ENCODE data around the gene STK38L.

STK38L gene

DNA sequence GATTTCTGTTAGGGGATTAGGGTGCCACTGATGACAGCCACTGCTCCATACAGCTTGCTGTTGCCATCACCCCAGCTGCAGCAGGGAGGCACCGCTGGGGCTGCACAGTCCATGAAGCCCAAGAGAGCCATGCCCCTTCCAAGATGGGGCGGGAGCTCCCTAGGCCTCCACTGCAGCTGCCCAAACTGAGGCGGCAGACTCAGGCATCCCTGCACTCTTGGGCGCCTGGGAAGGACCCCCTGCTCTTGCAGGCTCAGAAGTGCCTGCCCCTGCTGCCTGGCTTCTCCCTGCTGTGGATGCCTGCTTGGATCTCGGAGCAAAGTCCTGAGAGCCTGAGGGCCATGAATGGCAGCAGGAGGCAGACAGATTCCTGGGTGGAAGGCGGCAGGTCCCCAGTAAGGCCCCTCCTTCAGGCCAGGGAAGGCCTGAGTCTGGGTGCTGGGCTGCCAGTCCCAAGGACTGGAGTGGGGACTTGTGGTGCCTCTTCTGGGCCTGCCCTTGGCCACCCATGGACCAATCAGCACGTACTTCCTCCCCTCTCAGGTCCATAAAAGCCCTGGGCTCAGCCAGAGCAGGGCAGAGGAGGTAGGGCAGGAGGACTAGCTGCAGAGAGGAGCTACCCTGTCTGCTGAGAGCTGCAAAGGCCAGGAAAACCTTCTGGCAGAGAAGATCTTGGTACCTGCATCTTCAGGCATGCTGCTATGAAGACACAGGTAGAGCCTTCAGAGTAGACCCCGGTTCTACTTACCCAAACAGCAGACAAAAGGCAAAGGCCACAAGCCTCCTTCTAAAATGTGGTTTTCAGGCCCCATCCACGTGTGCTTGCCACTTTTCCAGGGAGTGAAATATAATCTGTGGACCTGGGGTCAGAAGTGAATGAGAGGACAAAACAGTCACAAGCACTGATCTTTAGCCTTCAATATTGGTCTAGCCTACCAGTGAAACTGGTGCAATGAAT lies 30.0 kb upstream of the STK38L start:
- no peak for DNase-seq (ENCODE audit: low read depth)
- TF ChIP-seq, protein P1, sequence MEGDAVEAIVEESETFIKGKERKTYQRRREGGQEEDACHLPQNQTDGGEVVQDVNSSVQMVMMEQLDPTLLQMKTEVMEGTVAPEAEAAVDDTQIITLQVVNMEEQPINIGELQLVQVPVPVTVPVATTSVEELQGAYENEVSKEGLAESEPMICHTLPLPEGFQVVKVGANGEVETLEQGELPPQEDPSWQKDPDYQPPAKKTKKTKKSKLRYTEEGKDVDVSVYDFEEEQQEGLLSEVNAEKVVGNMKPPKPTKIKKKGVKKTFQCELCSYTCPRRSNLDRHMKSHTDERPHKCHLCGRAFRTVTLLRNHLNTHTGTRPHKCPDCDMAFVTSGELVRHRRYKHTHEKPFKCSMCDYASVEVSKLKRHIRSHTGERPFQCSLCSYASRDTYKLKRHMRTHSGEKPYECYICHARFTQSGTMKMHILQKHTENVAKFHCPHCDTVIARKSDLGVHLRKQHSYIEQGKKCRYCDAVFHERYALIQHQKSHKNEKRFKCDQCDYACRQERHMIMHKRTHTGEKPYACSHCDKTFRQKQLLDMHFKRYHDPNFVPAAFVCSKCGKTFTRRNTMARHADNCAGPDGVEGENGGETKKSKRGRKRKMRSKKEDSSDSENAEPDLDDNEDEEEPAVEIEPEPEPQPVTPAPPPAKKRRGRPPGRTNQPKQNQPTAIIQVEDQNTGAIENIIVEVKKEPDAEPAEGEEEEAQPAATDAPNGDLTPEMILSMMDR (IDR thresholded peaks at IDR 0.05; ENCODE audit: low read depth, low read length, missing control alignments): no peak
- in situ Hi-C loops (cut with HindIII; ENCODE audit: low sequenced_read_pairs): no loop called here

GRCh38 chr12:27217590-27217989 lies 26.5 kb upstream of the STK38L start:
- in situ Hi-C loops (cut with HindIII; ENCODE audit: low sequenced_read_pairs): no loop called here
- H3K4me3 ChIP-seq (ENCODE audit: low read depth, low read length): no peak overlapping the region
- TF ChIP-seq, protein P1 (IDR thresholded peaks at IDR 0.05; ENCODE audit: low read depth, low read length, missing control alignments): no peak
- DNase-seq (ENCODE audit: low read depth): no peak

More for the DNA sequence above, 30.0 kb upstream of the STK38L start:
- H3K4me3 ChIP-seq (ENCODE audit: low read depth, low read length): no peak overlapping the region

GRCh38 chr12:27219693-27220054 lies 24.4 kb upstream of the STK38L start:
- in situ Hi-C loops (cut with HindIII; ENCODE audit: low sequenced_read_pairs): no loop called here
- DNase-seq (ENCODE audit: low read depth): no peak
- no peak overlapping the region for H3K4me3 ChIP-seq (ENCODE audit: low read depth, low read length)
- TF ChIP-seq, protein P1 (IDR thresholded peaks at IDR 0.05; ENCODE audit: low read depth, low read length, missing control alignments): no peak

DNA sequence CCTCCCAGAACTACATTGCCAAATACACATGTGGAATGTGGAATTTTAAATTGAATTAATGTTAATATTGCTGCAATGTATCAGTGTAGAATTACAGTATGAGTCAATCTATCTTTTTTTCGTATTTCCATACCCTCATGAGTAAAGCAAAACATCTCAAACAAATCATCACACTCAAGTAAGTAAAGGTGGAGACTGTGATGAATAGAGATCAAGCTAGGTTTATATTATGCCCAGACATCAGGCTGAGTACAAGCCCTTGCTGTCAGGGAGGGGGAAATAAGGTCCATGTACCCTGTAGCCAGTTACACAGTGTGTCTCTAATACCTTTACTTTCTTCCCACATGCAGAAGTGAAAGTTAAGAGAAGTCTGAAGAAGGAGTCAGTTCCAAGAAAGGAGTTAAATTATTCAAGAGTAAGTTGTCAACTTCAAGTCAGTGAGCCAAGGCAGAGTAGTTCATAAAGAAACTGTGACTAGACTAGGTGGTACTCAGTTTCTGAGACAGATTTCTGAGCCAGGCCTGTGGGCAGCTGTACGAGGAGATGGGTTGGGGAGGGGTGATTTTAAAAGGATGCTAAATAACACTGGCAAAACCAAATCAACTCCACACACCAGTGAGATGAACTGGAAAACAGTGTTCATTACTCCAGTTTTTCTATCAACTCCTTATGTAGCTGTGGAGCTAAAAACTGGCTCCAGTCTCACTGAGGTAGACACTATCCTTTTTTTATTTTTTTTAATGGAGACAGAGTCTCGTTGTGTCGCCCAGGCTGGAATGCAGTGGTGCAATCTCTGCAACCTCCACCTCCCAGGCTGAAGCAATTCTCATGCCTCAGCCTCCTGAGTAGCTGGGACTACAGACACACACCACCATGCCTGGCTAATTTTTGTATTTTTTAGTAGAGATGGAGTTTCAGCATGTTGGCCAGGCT lies 23.8 kb upstream of the STK38L start:
- DNase-seq (ENCODE audit: low read depth): no peak
- in situ Hi-C loops (cut with HindIII; ENCODE audit: low sequenced_read_pairs): no loop called here
- no peak overlapping the region for H3K4me3 ChIP-seq (ENCODE audit: low read depth, low read length)
- TF ChIP-seq, protein P1 (IDR thresholded peaks at IDR 0.05; ENCODE audit: low read depth, low read length, missing control alignments): no peak

DNA sequence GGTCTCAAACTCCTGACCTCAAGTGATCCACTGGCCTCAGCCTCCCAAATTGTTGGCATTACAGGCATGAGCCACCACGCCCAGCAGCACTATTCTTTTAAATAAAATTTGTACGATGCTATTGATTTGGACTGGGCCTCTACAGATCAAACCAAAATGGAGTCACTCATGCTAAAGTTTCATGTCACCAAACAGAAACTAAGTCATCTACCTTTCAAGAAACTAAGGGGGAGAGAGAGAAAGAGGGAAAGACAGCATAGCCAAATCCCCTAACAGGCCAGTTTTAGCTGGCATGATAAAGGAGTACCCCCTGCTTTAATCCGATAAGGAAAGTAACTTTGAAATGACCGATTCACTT lies 23.1 kb upstream of the STK38L start:
- TF ChIP-seq, protein P1 (IDR thresholded peaks at IDR 0.05; ENCODE audit: low read depth, low read length, missing control alignments): no peak
- H3K4me3 ChIP-seq (ENCODE audit: low read depth, low read length): no peak overlapping the region
- no peak for DNase-seq (ENCODE audit: low read depth)
- in situ Hi-C loops (cut with HindIII; ENCODE audit: low sequenced_read_pairs): no loop called here

- DNase-seq (ENCODE audit: low read depth): no peak
These were observed 22.3 kb upstream of the STK38L start for GRCh38 chr12:27221625-27222387.

More at GRCh38 chr12:27221625-27222387, 22.3 kb upstream of the STK38L start:
- in situ Hi-C loops (cut with HindIII; ENCODE audit: low sequenced_read_pairs): no loop called here
- TF ChIP-seq, protein P1 (IDR thresholded peaks at IDR 0.05; ENCODE audit: low read depth, low read length, missing control alignments): no peak
- H3K4me3 ChIP-seq (ENCODE audit: low read depth, low read length): no peak overlapping the region
